ENCODE measurements around the gene OSBPL10. TPM values are rescaled to one million over a fixed set of nuclear protein-coding genes. Genes with fewer than 3 reads are reported as not detected.

The OSBPL10 gene
- total and polyA plus RNA-seq, 2 of the 4 experiments (the other 2 are of a cell fraction) = 9.5 to 10.1 TPM

GRCh38 chr3:31732548-31732947 is 248.5 kb downstream of the OSBPL10 start:
- Histone ChIP-seq H3K79me1 (ENCODE audit: low read depth in 1 of 2, low read length in 2 of 2) (no peaks in the 10 kb centered on the region), H2AFZ (replicated peaks; ENCODE audit: low read length, poor library complexity) (no peak overlapping the region), H3K9ac (ENCODE audit: low read depth, low read length) (no peak overlapping the region), H3K4me1 (ENCODE audit: control insufficient read depth, insufficient read depth, low read length) (0 out of 2 replicates have a peak, but pooled peaks cover 2% of the 10 kb centered on the region), H3K23ac (ENCODE audit: low read depth, low read length) (no peak overlapping the region), H3K36me3 (ENCODE audit: control insufficient read depth, insufficient read depth, low read length) (no peaks in the 10 kb centered on the region), H4K91ac (ENCODE audit: insufficient read depth, low read depth, low read length) (no peak overlapping the region), H3K9me1 (ENCODE audit: insufficient read depth, low read length) (no peaks in the 10 kb centered on the region), H3K27ac (ENCODE audit: insufficient read depth, low read length) (no peak overlapping the region), H3K4me3 (ENCODE audit: insufficient read depth, low read depth, low read length) (no peak overlapping the region), H3K18ac (ENCODE audit: low read depth, low read length) (no peak overlapping the region), H2BK20ac (ENCODE audit: low read depth, low read length) (no peak overlapping the region), H2BK5ac (ENCODE audit: low read depth, low read length, poor library complexity, severe bottlenecking) (no peak overlapping the region), H4K20me1 (ENCODE audit: insufficient read depth, low read length) (no peaks in the 10 kb centered on the region), H2BK15ac (ENCODE audit: low read depth, low read length) (no peak overlapping the region), H4K5ac (ENCODE audit: low read depth, low read length) (no peak overlapping the region), H3K4ac (ENCODE audit: low read depth, low read length) (no peak overlapping the region), H3K4me2 (ENCODE audit: low read depth, low read length) (no peak overlapping the region), H2AK5ac (ENCODE audit: low read depth, low read length) (no peak overlapping the region), H3K14ac (replicated peaks; ENCODE audit: low read depth, low read length) (no peak overlapping the region), H3K9me3 (ENCODE audit: control insufficient read depth, insufficient read depth, low read length) (no peaks in the 10 kb centered on the region), H4K8ac (ENCODE audit: low read depth in 2 of 2, low read length in 2 of 2) (no peak overlapping the region), H2AK9ac (replicated peaks; ENCODE audit: low read depth, low read length, poor library complexity) (no peak overlapping the region), H3K27me3 (ENCODE audit: control insufficient read depth, insufficient read depth, low read length) (no peaks in the 10 kb centered on the region), H2BK120ac (ENCODE audit: low read depth, low read length) (no peak overlapping the region), H3K56ac (ENCODE audit: extremely low read depth, insufficient read depth, low read length) (no peak overlapping the region)
- intact Hi-C loops (cut with micrococcal nuclease) (no loop called here), in situ Hi-C loops (cut with MboI; ENCODE audit: low sequenced_read_pairs) (no loop called here), dilution Hi-C loops (cut with HindIII; ENCODE audit: low sequenced_read_pairs, unreplicated experiment) (no loop called here)
- WGBS, 2 experiments (ENCODE audit: extremely low coverage in 2 of 2, insufficient read length in 1 of 2) = 92% methylated on average over 7 of the region's 8 CpGs; no CpG with 5 or more reads in 1 of the 2 experiments
- no peak for DNase-seq
- BruUV-seq (replicated peaks) = no TSS peak
- POLR2A ChIA-PET (ENCODE audit: unreplicated experiment) = no interaction called here
- ATAC-seq (ENCODE audit: low read depth) = no peak
- TF ChIP-seq FOS (IDR thresholded peaks at IDR 0.05; ENCODE audit: low read depth, low read length) (no peak), BHLHE40 (IDR thresholded peaks at IDR 0.05; ENCODE audit: low read depth, low read length) (no peak), NFE2L2 (IDR thresholded peaks at IDR 0.05; ENCODE audit: low read depth, low read length) (no peak), POLR2A (IDR thresholded peaks at IDR 0.05; ENCODE audit: low read depth, low read length) (no peak), CHD1 (IDR thresholded peaks at IDR 0.05; ENCODE audit: low read depth, low read length) (no peak), CEBPB (IDR thresholded peaks at IDR 0.05; ENCODE audit: low read depth, low read length) (no peak), SMC3 (IDR thresholded peaks at IDR 0.05; ENCODE audit: low read depth, low read length) (no peak), RAD21 (IDR thresholded peaks at IDR 0.05; ENCODE audit: low read length) (no peak), MXI1 (IDR thresholded peaks at IDR 0.05; ENCODE audit: borderline replicate concordance, low read depth, low read length) (no peak), RCOR1 (IDR thresholded peaks at IDR 0.05; ENCODE audit: insufficient replicate concordance, low read length) (no peak), MAZ (IDR thresholded peaks at IDR 0.05; ENCODE audit: borderline replicate concordance, low read depth, low read length) (no peak), USF2 (IDR thresholded peaks at IDR 0.05; ENCODE audit: low read depth, low read length) (no peak), ELK1 (IDR thresholded peaks at IDR 0.05; ENCODE audit: borderline replicate concordance, low read depth, low read length) (no peak), RFX5 (IDR thresholded peaks at IDR 0.05; ENCODE audit: low read depth, low read length) (no peak), MAFK (IDR thresholded peaks at IDR 0.05; ENCODE audit: low read depth, low read length) (no peak)
- TF ChIP-seq, protein P1, sequence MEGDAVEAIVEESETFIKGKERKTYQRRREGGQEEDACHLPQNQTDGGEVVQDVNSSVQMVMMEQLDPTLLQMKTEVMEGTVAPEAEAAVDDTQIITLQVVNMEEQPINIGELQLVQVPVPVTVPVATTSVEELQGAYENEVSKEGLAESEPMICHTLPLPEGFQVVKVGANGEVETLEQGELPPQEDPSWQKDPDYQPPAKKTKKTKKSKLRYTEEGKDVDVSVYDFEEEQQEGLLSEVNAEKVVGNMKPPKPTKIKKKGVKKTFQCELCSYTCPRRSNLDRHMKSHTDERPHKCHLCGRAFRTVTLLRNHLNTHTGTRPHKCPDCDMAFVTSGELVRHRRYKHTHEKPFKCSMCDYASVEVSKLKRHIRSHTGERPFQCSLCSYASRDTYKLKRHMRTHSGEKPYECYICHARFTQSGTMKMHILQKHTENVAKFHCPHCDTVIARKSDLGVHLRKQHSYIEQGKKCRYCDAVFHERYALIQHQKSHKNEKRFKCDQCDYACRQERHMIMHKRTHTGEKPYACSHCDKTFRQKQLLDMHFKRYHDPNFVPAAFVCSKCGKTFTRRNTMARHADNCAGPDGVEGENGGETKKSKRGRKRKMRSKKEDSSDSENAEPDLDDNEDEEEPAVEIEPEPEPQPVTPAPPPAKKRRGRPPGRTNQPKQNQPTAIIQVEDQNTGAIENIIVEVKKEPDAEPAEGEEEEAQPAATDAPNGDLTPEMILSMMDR (conservative IDR thresholded peaks at IDR 0.05; ENCODE audit: low read depth, low read length) = no peak
- CTCF ChIA-PET = no interaction called here
